SK-N-SH treated with all-trans-retinoic acid at 6 μM for 48 hours (cell line): Measurements from ENCODE around the gene FOXE1.

Experiments used
- OSR1 ChIP-seq: fragments of 250-450 bp; sonication (Bioruptor Pico); IDR thresholded peaks from 2 replicates; pipeline ENCODE4 v1.8.0; 2022; ENCODE audit warnings: moderate library complexity, mild to moderate bottlenecking, inconsistent platforms
- ZNF8 ChIP-seq: fragments of 450-650 bp; formaldehyde crosslinking; IDR thresholded peaks from 2 replicates; pipeline ENCODE4 v1.5.0; 2020; ENCODE audit warnings: mild to moderate bottlenecking, moderate library complexity
- TF ChIP-seq, protein P1 (sequence below): fragments of 250-450 bp; sonication (Bioruptor Pico); IDR thresholded peaks from 2 replicates; pipeline ENCODE4 v1.8.0; 2020; ENCODE audit warnings: mild to moderate bottlenecking, moderate library complexity, borderline replicate concordance

DNA sequence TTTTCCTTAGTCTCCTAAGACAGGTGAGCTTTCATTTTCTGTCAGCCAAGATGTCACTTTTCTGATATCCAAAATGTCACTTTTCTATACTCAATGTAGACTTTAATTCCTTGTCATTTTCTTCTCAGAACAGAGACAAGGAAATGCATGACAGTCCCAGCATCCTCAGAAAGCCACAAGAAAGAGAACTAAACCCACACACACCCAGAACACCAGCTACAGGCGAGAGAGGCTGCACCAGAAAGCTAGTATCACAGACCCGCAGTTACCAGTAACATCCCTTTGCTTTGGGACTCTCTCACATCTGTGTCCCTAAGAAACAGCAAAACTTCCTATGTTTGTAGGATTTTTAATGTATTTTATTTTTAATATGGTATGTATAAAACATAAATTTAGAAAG lies 52.2 kb downstream of the FOXE1 start:
- TF ChIP-seq, protein P1, sequence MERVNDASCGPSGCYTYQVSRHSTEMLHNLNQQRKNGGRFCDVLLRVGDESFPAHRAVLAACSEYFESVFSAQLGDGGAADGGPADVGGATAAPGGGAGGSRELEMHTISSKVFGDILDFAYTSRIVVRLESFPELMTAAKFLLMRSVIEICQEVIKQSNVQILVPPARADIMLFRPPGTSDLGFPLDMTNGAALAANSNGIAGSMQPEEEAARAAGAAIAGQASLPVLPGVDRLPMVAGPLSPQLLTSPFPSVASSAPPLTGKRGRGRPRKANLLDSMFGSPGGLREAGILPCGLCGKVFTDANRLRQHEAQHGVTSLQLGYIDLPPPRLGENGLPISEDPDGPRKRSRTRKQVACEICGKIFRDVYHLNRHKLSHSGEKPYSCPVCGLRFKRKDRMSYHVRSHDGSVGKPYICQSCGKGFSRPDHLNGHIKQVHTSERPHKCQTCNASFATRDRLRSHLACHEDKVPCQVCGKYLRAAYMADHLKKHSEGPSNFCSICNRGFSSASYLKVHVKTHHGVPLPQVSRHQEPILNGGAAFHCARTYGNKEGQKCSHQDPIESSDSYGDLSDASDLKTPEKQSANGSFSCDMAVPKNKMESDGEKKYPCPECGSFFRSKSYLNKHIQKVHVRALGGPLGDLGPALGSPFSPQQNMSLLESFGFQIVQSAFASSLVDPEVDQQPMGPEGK (CRISPR knock-in tag) = no peak
- TF ChIP-seq ZNF8 (CRISPR knock-in tag) = no peak
- TF ChIP-seq OSR1 (CRISPR knock-in tag) = no peak
